Panc1 (cell line): ENCODE measurements around the gene SLC2A5.

Source experiments
- POLR2AphosphoS5 ChIP-seq: IDR thresholded peaks from 2 replicates; pipeline ENCODE4 v1.6.1; 2012; ENCODE audit warnings: mild to moderate bottlenecking, low read depth, low read length, moderate library complexity
- TF ChIP-seq, protein P1 (sequence below): fragments of 450-650 bp; IDR thresholded peaks from 2 replicates; pipeline ENCODE4 v1.5.1; 2017; ENCODE audit warnings: mild to moderate bottlenecking
- TF ChIP-seq, protein P2 (sequence below), 2 experiments: IDR thresholded peaks; 2 replicates each; pipeline ENCODE4 v1.6.1; 2011 to 2012; ENCODE audit warnings: low read depth in 2 of 2, control low read depth in 1 of 2, low read length in 1 of 2, mild to moderate bottlenecking in 1 of 2, moderate library complexity in 1 of 2; ENCODE audit not compliant: insufficient read depth in 1 of 2

DNA sequence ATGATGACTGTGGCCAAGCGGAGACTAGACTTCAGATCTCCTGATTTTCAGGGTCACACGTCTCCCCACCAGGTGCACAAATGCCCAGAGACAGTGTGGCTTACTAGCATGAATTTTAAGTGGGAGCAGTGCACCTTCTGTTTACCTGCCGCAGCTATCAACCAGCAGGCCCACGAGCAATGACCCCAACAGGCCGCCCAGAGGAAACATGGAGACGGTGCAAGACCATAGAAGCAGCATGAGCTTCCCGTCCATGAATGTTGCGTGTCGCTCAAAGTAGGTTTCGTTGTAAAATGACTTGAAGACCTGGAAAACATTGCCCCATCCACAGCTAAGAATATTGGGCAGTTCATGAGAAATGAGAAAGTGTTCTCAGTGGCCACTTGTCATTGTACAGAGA is 46.7 kb downstream of the SLC2A5 start:
- TF ChIP-seq, protein P1, sequence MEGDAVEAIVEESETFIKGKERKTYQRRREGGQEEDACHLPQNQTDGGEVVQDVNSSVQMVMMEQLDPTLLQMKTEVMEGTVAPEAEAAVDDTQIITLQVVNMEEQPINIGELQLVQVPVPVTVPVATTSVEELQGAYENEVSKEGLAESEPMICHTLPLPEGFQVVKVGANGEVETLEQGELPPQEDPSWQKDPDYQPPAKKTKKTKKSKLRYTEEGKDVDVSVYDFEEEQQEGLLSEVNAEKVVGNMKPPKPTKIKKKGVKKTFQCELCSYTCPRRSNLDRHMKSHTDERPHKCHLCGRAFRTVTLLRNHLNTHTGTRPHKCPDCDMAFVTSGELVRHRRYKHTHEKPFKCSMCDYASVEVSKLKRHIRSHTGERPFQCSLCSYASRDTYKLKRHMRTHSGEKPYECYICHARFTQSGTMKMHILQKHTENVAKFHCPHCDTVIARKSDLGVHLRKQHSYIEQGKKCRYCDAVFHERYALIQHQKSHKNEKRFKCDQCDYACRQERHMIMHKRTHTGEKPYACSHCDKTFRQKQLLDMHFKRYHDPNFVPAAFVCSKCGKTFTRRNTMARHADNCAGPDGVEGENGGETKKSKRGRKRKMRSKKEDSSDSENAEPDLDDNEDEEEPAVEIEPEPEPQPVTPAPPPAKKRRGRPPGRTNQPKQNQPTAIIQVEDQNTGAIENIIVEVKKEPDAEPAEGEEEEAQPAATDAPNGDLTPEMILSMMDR = no peak
- TF ChIP-seq POLR2AphosphoS5 = no peak
- TF ChIP-seq, protein P2, sequence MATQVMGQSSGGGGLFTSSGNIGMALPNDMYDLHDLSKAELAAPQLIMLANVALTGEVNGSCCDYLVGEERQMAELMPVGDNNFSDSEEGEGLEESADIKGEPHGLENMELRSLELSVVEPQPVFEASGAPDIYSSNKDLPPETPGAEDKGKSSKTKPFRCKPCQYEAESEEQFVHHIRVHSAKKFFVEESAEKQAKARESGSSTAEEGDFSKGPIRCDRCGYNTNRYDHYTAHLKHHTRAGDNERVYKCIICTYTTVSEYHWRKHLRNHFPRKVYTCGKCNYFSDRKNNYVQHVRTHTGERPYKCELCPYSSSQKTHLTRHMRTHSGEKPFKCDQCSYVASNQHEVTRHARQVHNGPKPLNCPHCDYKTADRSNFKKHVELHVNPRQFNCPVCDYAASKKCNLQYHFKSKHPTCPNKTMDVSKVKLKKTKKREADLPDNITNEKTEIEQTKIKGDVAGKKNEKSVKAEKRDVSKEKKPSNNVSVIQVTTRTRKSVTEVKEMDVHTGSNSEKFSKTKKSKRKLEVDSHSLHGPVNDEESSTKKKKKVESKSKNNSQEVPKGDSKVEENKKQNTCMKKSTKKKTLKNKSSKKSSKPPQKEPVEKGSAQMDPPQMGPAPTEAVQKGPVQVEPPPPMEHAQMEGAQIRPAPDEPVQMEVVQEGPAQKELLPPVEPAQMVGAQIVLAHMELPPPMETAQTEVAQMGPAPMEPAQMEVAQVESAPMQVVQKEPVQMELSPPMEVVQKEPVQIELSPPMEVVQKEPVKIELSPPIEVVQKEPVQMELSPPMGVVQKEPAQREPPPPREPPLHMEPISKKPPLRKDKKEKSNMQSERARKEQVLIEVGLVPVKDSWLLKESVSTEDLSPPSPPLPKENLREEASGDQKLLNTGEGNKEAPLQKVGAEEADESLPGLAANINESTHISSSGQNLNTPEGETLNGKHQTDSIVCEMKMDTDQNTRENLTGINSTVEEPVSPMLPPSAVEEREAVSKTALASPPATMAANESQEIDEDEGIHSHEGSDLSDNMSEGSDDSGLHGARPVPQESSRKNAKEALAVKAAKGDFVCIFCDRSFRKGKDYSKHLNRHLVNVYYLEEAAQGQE (IDR thresholded peaks at IDR 0.05; ENCODE audit: insufficient read depth in 1 of 2, low read depth in 2 of 2, low read length in 1 of 2) = no peak
